SU-DHL-6 (cell line): ENCODE results near the gene TIGD1.

Source experiments
- H2AFZ ChIP-seq: fragments of 200-600 bp; sonication (generic); 2 replicates; pipeline ENCODE4 v1.6.1; 2014; ENCODE audit warnings: low read depth, mild to moderate bottlenecking, moderate library complexity, mixed read lengths, antibody characterized with exemption, low read length; ENCODE audit not compliant: severe bottlenecking
- H3F3A ChIP-seq: fragments of 200-600 bp; shearing (Covaris generic); 2 replicates; pipeline ENCODE4 v1.6.0; 2016; ENCODE audit warnings: antibody characterized with exemption, mild to moderate bottlenecking; ENCODE audit not compliant: insufficient read depth
- H3K27ac ChIP-seq: fragments of 200-600 bp; sonication (generic); 2 replicates; pipeline ENCODE4 v1.5.1; 2016; ENCODE audit warnings: low read depth, mild to moderate bottlenecking, low read length, moderate library complexity, mixed read lengths
- H3K27me3 ChIP-seq: fragments of 200-600 bp; sonication (generic), shearing (Covaris generic); 2 replicates; pipeline ENCODE4 v1.6.0; 2014; ENCODE audit warnings: mild to moderate bottlenecking, low read length
- H3K36me3 ChIP-seq: fragments of 200-600 bp; sonication (generic); 2 replicates; pipeline ENCODE4 v1.6.1; 2014; ENCODE audit warnings: mild to moderate bottlenecking, low read length, mixed read lengths
- H3K4me2 ChIP-seq: fragments of 300-600, 200-600 bp; shearing (Covaris generic), sonication (generic); 2 replicates; pipeline ENCODE4 v1.6.0; 2014; ENCODE audit warnings: low read length, low read depth, mild to moderate bottlenecking; ENCODE audit not compliant: poor library complexity, severe bottlenecking
- H3K4me3 ChIP-seq: fragments of 200-600 bp; sonication (generic); 2 replicates; pipeline ENCODE4 v1.5.1; 2014; ENCODE audit warnings: antibody characterized with exemption, low read length, mild to moderate bottlenecking, mixed read lengths; ENCODE audit not compliant: insufficient read depth, poor library complexity, severe bottlenecking
- H3K79me2 ChIP-seq: fragments of 200-600 bp; sonication (generic); 2 replicates; pipeline ENCODE4 v1.6.1; 2014; ENCODE audit warnings: mild to moderate bottlenecking, low read length, moderate library complexity; ENCODE audit not compliant: insufficient read depth
- H3K9ac ChIP-seq: fragments of 200-600 bp; sonication (generic); 2 replicates; pipeline ENCODE4 v1.7.0; 2014; ENCODE audit warnings: mild to moderate bottlenecking, low read length
- H3K9me2 ChIP-seq: fragments of 200-600 bp; sonication (generic); replicated peaks from 2 replicates; pipeline ENCODE4 v1.6.1; 2014; ENCODE audit warnings: low read length; ENCODE audit not compliant: insufficient read depth
- H3K9me3 ChIP-seq: fragments of 200-600 bp; sonication (generic); 2 replicates; pipeline ENCODE4 v1.6.1; 2014; ENCODE audit warnings: low read length, mixed read lengths; ENCODE audit not compliant: insufficient read depth
- H4K20me1 ChIP-seq: fragments of 200-600 bp; sonication (generic); 2 replicates; pipeline ENCODE4 v1.6.1; 2014; ENCODE audit warnings: low read depth, mild to moderate bottlenecking, antibody characterized with exemption, low read length, moderate library complexity, mixed read lengths
- EZH2phosphoT487 ChIP-seq: fragments of 200-600 bp; sonication (generic), shearing (Covaris generic); conservative IDR thresholded peaks from 2 replicates; pipeline ENCODE4 v1.6.1; 2018; ENCODE audit warnings: mild to moderate bottlenecking, antibody characterized with exemption, low read length, moderate library complexity, mixed read lengths
- TF ChIP-seq, protein P1 (sequence below): fragments of 200-600 bp; sonication (generic); IDR thresholded peaks from one replicate; pipeline ENCODE4 v1.5.1; 2017; ENCODE audit warnings: antibody characterized with exemption, mild to moderate bottlenecking, low read length, moderate library complexity; ENCODE audit not compliant: insufficient read depth, poor library complexity, severe bottlenecking

The TIGD1 gene

DNA sequence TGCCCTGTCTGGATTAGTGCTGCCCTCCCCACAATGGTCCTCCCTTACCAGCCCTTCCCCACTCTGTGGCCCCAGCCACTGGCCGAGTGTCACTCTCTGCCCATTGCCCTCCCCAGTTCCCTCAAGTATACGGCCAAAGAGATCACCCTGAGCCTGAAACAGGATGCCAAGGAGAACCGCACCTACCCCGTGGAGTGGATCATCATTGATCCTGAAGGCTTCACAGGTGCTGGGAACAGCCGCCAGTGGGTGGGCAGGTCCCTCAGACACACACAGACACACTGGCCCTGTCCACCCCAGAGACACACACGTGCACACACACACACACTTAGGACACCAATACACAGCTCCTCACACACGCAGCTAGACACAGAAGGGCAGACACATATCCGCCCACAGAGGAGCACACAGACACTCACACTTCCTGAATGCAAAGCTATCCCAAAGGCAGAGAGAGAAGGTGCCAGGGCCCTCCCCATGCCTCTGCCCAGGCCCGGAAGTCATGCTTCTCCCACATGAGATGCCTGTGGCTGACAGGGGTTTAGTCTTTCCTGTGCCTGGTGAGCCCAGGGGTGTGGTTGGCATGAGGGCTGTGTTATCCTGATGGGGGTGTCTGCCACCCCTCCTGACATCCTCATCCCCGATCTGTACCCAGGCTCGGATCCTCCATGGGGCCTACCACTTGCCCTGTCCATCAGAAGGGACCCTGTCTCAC, 21.5 kb downstream of the TIGD1 start:
- H3K9ac ChIP-seq: no peak overlapping the region
- no peaks in the 10 kb centered on the region for H3K9me2 ChIP-seq
- H3K9me3 ChIP-seq: no peaks in the 10 kb centered on the region
- H3K27me3 ChIP-seq: no peaks in the 10 kb centered on the region
- no peak overlapping the region for H3K4me3 ChIP-seq
- TF ChIP-seq, protein P1, sequence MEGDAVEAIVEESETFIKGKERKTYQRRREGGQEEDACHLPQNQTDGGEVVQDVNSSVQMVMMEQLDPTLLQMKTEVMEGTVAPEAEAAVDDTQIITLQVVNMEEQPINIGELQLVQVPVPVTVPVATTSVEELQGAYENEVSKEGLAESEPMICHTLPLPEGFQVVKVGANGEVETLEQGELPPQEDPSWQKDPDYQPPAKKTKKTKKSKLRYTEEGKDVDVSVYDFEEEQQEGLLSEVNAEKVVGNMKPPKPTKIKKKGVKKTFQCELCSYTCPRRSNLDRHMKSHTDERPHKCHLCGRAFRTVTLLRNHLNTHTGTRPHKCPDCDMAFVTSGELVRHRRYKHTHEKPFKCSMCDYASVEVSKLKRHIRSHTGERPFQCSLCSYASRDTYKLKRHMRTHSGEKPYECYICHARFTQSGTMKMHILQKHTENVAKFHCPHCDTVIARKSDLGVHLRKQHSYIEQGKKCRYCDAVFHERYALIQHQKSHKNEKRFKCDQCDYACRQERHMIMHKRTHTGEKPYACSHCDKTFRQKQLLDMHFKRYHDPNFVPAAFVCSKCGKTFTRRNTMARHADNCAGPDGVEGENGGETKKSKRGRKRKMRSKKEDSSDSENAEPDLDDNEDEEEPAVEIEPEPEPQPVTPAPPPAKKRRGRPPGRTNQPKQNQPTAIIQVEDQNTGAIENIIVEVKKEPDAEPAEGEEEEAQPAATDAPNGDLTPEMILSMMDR: no peak
- no peak for TF ChIP-seq EZH2phosphoT487
- no peak overlapping the region for H3K4me2 ChIP-seq
- no peaks in the 10 kb centered on the region for H3K36me3 ChIP-seq
- no peaks in the 10 kb centered on the region for H4K20me1 ChIP-seq
- H2AFZ ChIP-seq: no peak overlapping the region
- H3K79me2 ChIP-seq: no peaks in the 10 kb centered on the region
- no peak overlapping the region for H3K27ac ChIP-seq
- H3F3A ChIP-seq: no peaks in the 10 kb centered on the region

DNA sequence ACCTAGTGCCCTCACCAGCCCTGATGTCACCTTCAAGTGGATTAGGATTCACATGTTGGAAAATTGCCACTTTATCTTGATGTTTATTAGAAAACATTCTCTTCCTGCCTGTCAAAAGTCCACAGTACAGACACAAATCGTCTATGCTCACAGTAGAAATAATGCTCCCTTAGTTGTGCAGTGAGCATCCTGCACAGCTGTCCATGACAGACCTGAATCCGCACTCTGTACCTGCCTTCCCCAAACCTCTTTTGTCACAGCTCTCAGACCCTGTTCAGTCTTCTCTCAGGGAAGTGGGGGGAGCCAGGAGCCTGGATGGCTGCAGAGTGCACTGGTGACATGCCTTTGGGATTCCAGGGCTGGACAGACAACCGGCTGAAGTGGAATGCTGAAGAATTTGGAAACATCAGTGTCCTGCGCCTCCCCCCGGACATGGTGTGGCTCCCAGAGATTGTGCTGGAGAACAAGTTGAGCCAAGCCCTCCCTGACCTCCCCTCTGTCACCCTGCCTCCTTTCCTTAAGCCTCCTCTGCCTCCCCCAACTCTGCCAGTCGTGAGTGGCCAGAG, 22.4 kb downstream of the TIGD1 start:
- Histone ChIP-seq H3K4me2 (no peak overlapping the region), H3K79me2 (no peaks in the 10 kb centered on the region), H4K20me1 (no peaks in the 10 kb centered on the region), H3K9me2 (no peaks in the 10 kb centered on the region), H3K4me3 (no peak overlapping the region), H2AFZ (no peak overlapping the region), H3K27me3 (no peaks in the 10 kb centered on the region), H3K9me3 (no peaks in the 10 kb centered on the region), H3K27ac (no peak overlapping the region), H3K9ac (no peak overlapping the region), H3F3A (no peaks in the 10 kb centered on the region), H3K36me3 (no peaks in the 10 kb centered on the region)
- TF ChIP-seq, protein P1: no peak
- TF ChIP-seq EZH2phosphoT487: no peak

DNA sequence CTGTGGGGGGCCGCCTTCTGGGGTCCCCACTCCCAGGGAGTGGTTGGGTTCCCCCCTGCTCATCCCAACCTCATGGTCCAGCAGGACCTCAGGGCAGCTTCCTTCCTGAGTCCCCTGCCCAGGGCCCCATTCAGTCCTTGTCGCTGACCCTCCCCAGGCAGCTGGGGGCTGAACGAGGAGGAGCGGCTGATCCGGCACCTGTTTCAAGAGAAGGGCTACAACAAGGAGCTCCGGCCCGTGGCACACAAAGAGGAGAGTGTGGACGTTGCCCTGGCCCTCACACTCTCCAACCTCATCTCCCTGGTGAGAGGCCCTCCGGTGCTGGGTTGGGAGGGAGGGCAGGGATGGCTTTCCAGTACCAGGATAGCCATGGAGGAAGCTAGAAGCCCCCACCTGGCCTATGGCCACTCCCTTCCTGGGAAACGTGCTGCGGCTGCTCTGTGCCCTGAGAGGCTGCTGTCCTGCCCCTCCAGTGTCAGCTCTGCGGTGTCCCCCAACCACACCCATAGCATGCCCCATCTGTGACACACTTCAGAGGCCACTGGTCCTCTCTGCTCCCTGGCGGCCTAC, 23.9 kb downstream of the TIGD1 start:
- Histone ChIP-seq H3K27me3 (no peaks in the 10 kb centered on the region), H3K27ac (no peak overlapping the region), H3K4me2 (no peak overlapping the region), H4K20me1 (no peaks in the 10 kb centered on the region), H3K79me2 (no peaks in the 10 kb centered on the region), H3K9me3 (no peaks in the 10 kb centered on the region), H3K36me3 (no peaks in the 10 kb centered on the region), H3K4me3 (no peak overlapping the region), H3F3A (no peaks in the 10 kb centered on the region), H3K9me2 (no peaks in the 10 kb centered on the region), H2AFZ (no peak overlapping the region), H3K9ac (no peak overlapping the region)
- no peak for TF ChIP-seq EZH2phosphoT487
- TF ChIP-seq, protein P1: no peak
